HEK293 (cell line): Measurements from ENCODE around the gene TTC6.

ENCODE experiments used
- CTCF ChIA-PET: fragments of 350-600 bp; formaldehyde crosslinking; extraction: SDS; loops from one replicate; lab custom pipeline; 2021; ENCODE audit warnings: antibody characterized with exemption; lab: Yijun Ruan, JAX
- POLR2A ChIA-PET: fragments of 300-600 bp; formaldehyde crosslinking; extraction: SDS; loops from one replicate; lab custom pipeline; 2020; ENCODE audit warnings: antibody characterized with exemption, inconsistent platforms; lab: Yijun Ruan, JAX
- H3K27ac ChIP-seq: fragments of 200-500 bp; sonication (Bioruptor generic); 2 replicates; pipeline ENCODE4 v1.5.1; 2014; ENCODE audit warnings: low read depth, low read length, control low read depth, inconsistent platforms; ENCODE audit errors: extremely low read depth
- H3K36me3 ChIP-seq, 2 experiments: fragments of 200-500 bp in 1 of 2; sonication (Bioruptor generic) in 1 of 2; 1 replicate in 1 of 2; 2 replicates in 1 of 2; pipeline ENCODE4 v1.5.1; 2014 to 2017; ENCODE audit warnings: inconsistent platforms in 2 of 2, low read length in 2 of 2; ENCODE audit not compliant: control insufficient read depth in 2 of 2, insufficient read depth in 1 of 2
- H3K4me1 ChIP-seq: fragments of 200-500 bp; sonication (Bioruptor generic); 2 replicates; pipeline ENCODE4 v1.5.1; 2014; ENCODE audit warnings: mild to moderate bottlenecking, low read length, inconsistent platforms; ENCODE audit not compliant: control insufficient read depth, insufficient read depth
- H3K4me3 ChIP-seq: 2 replicates; pipeline ENCODE4 v1.5.1; 2011; ENCODE audit warnings: low read depth, mild to moderate bottlenecking, control low read depth, low read length, moderate library complexity
- H3K9me3 ChIP-seq: fragments of 200-500 bp; sonication (Bioruptor generic); 2 replicates; pipeline ENCODE4 v1.5.1; 2014; ENCODE audit warnings: low read depth, low read length, inconsistent platforms; ENCODE audit not compliant: control insufficient read depth, insufficient read depth
- EGR2 ChIP-seq: fragments of 450-650 bp; formaldehyde crosslinking; IDR thresholded peaks from 2 replicates; pipeline ENCODE4 v1.5.1; 2016; ENCODE audit warnings: low read depth, missing biosample characterization, missing genetic modification characterization
- IKZF3 ChIP-seq: fragments of 450-650 bp; IDR thresholded peaks from 2 replicates; pipeline ENCODE4 v1.5.0; 2018; ENCODE audit warnings: missing biosample characterization, mild to moderate bottlenecking, missing genetic modification characterization, moderate library complexity
- KLF10 ChIP-seq: fragments of 450-650 bp; IDR thresholded peaks from 2 replicates; pipeline ENCODE4 v1.5.1; 2018; ENCODE audit warnings: missing biosample characterization, mild to moderate bottlenecking, missing genetic modification characterization
- KLF16 ChIP-seq: fragments of 450-650 bp; formaldehyde crosslinking; IDR thresholded peaks from 2 replicates; pipeline ENCODE4 v1.5.1; 2017; ENCODE audit warnings: missing biosample characterization, missing genetic modification characterization
- PRDM10 ChIP-seq: fragments of 450-650 bp; formaldehyde crosslinking; IDR thresholded peaks from 2 replicates; pipeline ENCODE4 v1.5.1; 2016; ENCODE audit warnings: missing biosample characterization, missing genetic modification characterization
- SCRT2 ChIP-seq: fragments of 450-650 bp; formaldehyde crosslinking; IDR thresholded peaks from 2 replicates; pipeline ENCODE4 v1.5.1; 2016; ENCODE audit warnings: missing biosample characterization, missing genetic modification characterization
- YY1 ChIP-seq: fragments of 450-650 bp; formaldehyde crosslinking; IDR thresholded peaks from 2 replicates; pipeline ENCODE4 v1.5.1; 2018; ENCODE audit warnings: missing biosample characterization, missing genetic modification characterization
- ZBTB20 ChIP-seq: fragments of 450-650 bp; formaldehyde crosslinking; IDR thresholded peaks from 2 replicates; pipeline ENCODE4 v1.5.1; 2016; ENCODE audit warnings: missing biosample characterization, missing genetic modification characterization
- ZBTB26 ChIP-seq: fragments of 450-650 bp; formaldehyde crosslinking; optimal IDR thresholded peaks from 2 replicates; pipeline ENCODE3; 2016; ENCODE audit warnings: missing biosample characterization, mild to moderate bottlenecking, missing genetic modification characterization
- ZBTB7A ChIP-seq: fragments of 450-650 bp; formaldehyde crosslinking; IDR thresholded peaks from 2 replicates; pipeline ENCODE4 v1.5.1; 2016; ENCODE audit warnings: low read depth, missing biosample characterization, missing genetic modification characterization
- ZFHX2 ChIP-seq: fragments of 450-650 bp; formaldehyde crosslinking; conservative IDR thresholded peaks from 2 replicates; pipeline ENCODE4 v1.5.1; 2016; ENCODE audit warnings: missing biosample characterization, missing genetic modification characterization
- ZNF121 ChIP-seq: fragments of 450-650 bp; formaldehyde crosslinking; IDR thresholded peaks from 2 replicates; pipeline ENCODE4 v1.5.1; 2016; ENCODE audit warnings: missing biosample characterization, missing genetic modification characterization
- ZNF140 ChIP-seq: fragments of 450-650 bp; formaldehyde crosslinking; IDR thresholded peaks from 2 replicates; pipeline ENCODE4 v1.5.1; 2016; ENCODE audit warnings: missing biosample characterization, missing genetic modification characterization
- ZNF175 ChIP-seq: fragments of 450-650 bp; formaldehyde crosslinking; IDR thresholded peaks from 2 replicates; pipeline ENCODE4 v1.5.1; 2016; ENCODE audit warnings: missing biosample characterization, missing genetic modification characterization
- ZNF2 ChIP-seq: fragments of 450-650 bp; formaldehyde crosslinking; IDR thresholded peaks from 2 replicates; pipeline ENCODE4 v1.5.1; 2016; ENCODE audit warnings: missing biosample characterization, missing genetic modification characterization
- ZNF292 ChIP-seq: fragments of 450-650 bp; formaldehyde crosslinking; IDR thresholded peaks from 2 replicates; pipeline ENCODE4 v1.5.1; 2016; ENCODE audit warnings: low read depth, missing biosample characterization, missing genetic modification characterization, borderline replicate concordance
- ZNF354C ChIP-seq: fragments of 450-650 bp; formaldehyde crosslinking; IDR thresholded peaks from 2 replicates; pipeline ENCODE4 v1.5.1; 2016; ENCODE audit warnings: missing biosample characterization, missing genetic modification characterization, low read depth, borderline replicate concordance
- ZNF366 ChIP-seq: fragments of 450-650 bp; formaldehyde crosslinking; conservative IDR thresholded peaks from 2 replicates; pipeline ENCODE4 v1.5.1; 2016; ENCODE audit warnings: missing biosample characterization, missing genetic modification characterization
- ZNF48 ChIP-seq: fragments of 450-650 bp; formaldehyde crosslinking; IDR thresholded peaks from 2 replicates; pipeline ENCODE4 v1.5.1; 2016; ENCODE audit warnings: missing biosample characterization, missing genetic modification characterization
- ZNF639 ChIP-seq: fragments of 450-650 bp; formaldehyde crosslinking; IDR thresholded peaks from 2 replicates; pipeline ENCODE4 v1.5.1; 2016; ENCODE audit warnings: missing biosample characterization, missing genetic modification characterization
- ZNF670 ChIP-seq: fragments of 450-650 bp; formaldehyde crosslinking; IDR thresholded peaks from 2 replicates; pipeline ENCODE4 v1.5.1; 2016; ENCODE audit warnings: missing biosample characterization, missing genetic modification characterization, low read depth
- ZNF692 ChIP-seq: fragments of 450-650 bp; formaldehyde crosslinking; IDR thresholded peaks from 2 replicates; pipeline ENCODE4 v1.5.1; 2016; ENCODE audit warnings: missing biosample characterization, missing genetic modification characterization
- ZNF701 ChIP-seq: fragments of 450-650 bp; formaldehyde crosslinking; IDR thresholded peaks from 2 replicates; pipeline ENCODE4 v1.5.1; 2016; ENCODE audit warnings: missing biosample characterization, missing genetic modification characterization
- ZNF76 ChIP-seq: fragments of 450-650 bp; formaldehyde crosslinking; IDR thresholded peaks from 2 replicates; pipeline ENCODE4; 2016; ENCODE audit warnings: low read depth, missing biosample characterization, missing genetic modification characterization, borderline replicate concordance
- ZNF843 ChIP-seq: fragments of 450-650 bp; formaldehyde crosslinking; IDR thresholded peaks from 2 replicates; pipeline ENCODE4 v1.5.1; 2016; ENCODE audit warnings: missing biosample characterization, missing genetic modification characterization
- ZSCAN23 ChIP-seq: fragments of 450-650 bp; formaldehyde crosslinking; IDR thresholded peaks from 2 replicates; pipeline ENCODE4 v1.5.1; 2016; ENCODE audit warnings: missing biosample characterization, missing genetic modification characterization
- ZXDB ChIP-seq: fragments of 450-650 bp; formaldehyde crosslinking; IDR thresholded peaks from 2 replicates; pipeline ENCODE4 v1.5.1; 2016; ENCODE audit warnings: missing biosample characterization, missing genetic modification characterization

Gene TTC6

GRCh38 chr14:37587881-37588666 lies 7.4 kb upstream of the TTC6 start (continued):
- TF ChIP-seq ZNF121 (no peak), ZBTB26 (tag by site-specific recombination) (peak; percentile 65), ZNF692 (tag by site-specific recombination) (no peak), ZXDB (tag by site-specific recombination) (peak; percentile 64; the same call in 1 of the 2 replicates), ZNF175 (no peak), ZNF2 (no peak), ZNF354C (tag by site-specific recombination) (no peak), KLF10 (no peak), PRDM10 (tag by site-specific recombination) (no peak), ZBTB20 (tag by site-specific recombination) (peak; percentile 81)

- Histone ChIP-seq H3K9me3 (no peaks in the 10 kb centered on the region), H3K4me1 (no peaks in the 10 kb centered on the region), H3K36me3 (peaks cover 0 to 15% of the 10 kb centered on the region in 2 experiments; a peak in 1 of 3 replicates), H3K4me3 (peak overlapping the region; percentile 46), H3K27ac (peak overlapping the region; percentile 97)
- POLR2A ChIA-PET = no interaction called here
- CTCF ChIA-PET = interaction anchor here (1.2 to 2.1 kb wide), 3 partner anchors 286 to 359 kb away, joined by 3 to 6 read pairs (median 5); no protein-coding TSS in a partner anchor
- TF ChIP-seq ZNF639 (no peak), ZNF121 (no peak), ZBTB7A (tag by site-specific recombination) (no peak), ZNF76 (tag by site-specific recombination) (no peak), ZNF48 (tag by site-specific recombination) (no peak), ZSCAN23 (tag by site-specific recombination) (no peak), ZNF140 (tag by site-specific recombination) (no peak), ZNF701 (tag by site-specific recombination) (no peak), ZNF175 (no peak), ZNF366 (tag by site-specific recombination) (peak; percentile 31; the same call in 1 of the 2 replicates), IKZF3 (tag by site-specific recombination) (no peak), ZNF670 (tag by site-specific recombination) (no peak), ZNF843 (tag by site-specific recombination) (no peak), EGR2 (tag by site-specific recombination) (0 out of 2 replicates have a peak, but pooled peaks have one; percentile 3), ZFHX2 (peak; percentile 26; the same call in 1 of the 2 replicates), KLF16 (tag by site-specific recombination) (no peak), YY1 (no peak), ZNF292 (tag by site-specific recombination) (no peak), SCRT2 (no peak)
These were observed 6.8 kb upstream of the TTC6 start for GRCh38 chr14:37588667-37588955.
